NCI-H460 (cell line): Measurements from ENCODE around the gene RNF130. TPM values are rescaled to one million over a fixed set of nuclear protein-coding genes. Genes with fewer than 3 reads are reported as not detected.

ENCODE experiments used
- small RNA-seq, 2 experiments: library from RNA; depleted of rRNA; stranded (forward); fragments of <200 nt; gene quantifications; one replicate each; pipeline ENCODE3, GENCODE V24; 2014
- total RNA-seq: library from RNA; depleted of rRNA; stranded (reverse); fragments of >200 nt; shearing (Covaris generic); gene quantifications from 2 replicates; pipeline ENCODE4 v1.2.3, GENCODE V29; 2014; rRNA removed

RNF130 gene
- total RNA-seq, 1 experiment from 2014 or later = 61.6 TPM

Small RNA genes lying within 50 kb of the gene (small RNA-seq; reads per million reads assigned to genes)
- 4.6 to 111 reads per million in 2 experiments for gene MIR340

Other genes with a start within 250 kb of the RNF130 start
- gene MRNIP, start 212.9 kb downstream of the RNF130 start, total RNA-seq = 13.6 and 21.5 TPM in 2 replicates
- gene TBC1D9B, start 163.9 kb downstream of the RNF130 start, total RNA-seq = 44.9 and 45.1 TPM in 2 replicates
- 0.30 and 0.49 TPM in 2 replicates for gene RASGEF1C, start 137.5 kb upstream of the RNF130 start, total RNA-seq
- 33.2 and 39.2 TPM in 2 replicates for gene MAPK9, start 220.3 kb upstream of the RNF130 start, total RNA-seq